Subcutaneous abdominal adipose tissue (tissue), 5 donors: Measurements from ENCODE around the gene PSMF1.
"Not testable (repeated sequence)": the region's sequence is repeated elsewhere in the genome, so short reads cannot be mapped to it uniquely, and the experiment has no call there.

Experiments
- H3K27ac ChIP-seq: one replicate; pipeline ENCODE4 v1.7.0; 2013; ENCODE audit warnings: low read depth, mild to moderate bottlenecking, inconsistent platforms, low read length, moderate library complexity
- H3K27me3 ChIP-seq, 5 donors: one replicate each; pipeline ENCODE4 v1.7.0; 2013; ENCODE audit warnings: low read length in 5 of 5, inconsistent platforms in 1 of 5; ENCODE audit not compliant: control insufficient read depth in 5 of 5, insufficient read depth in 4 of 5
- H3K36me3 ChIP-seq, 5 donors: one replicate each; pipeline ENCODE4 v1.7.0; 2013; ENCODE audit warnings: low read length in 5 of 5; ENCODE audit not compliant: control insufficient read depth in 5 of 5, insufficient read depth in 5 of 5
- H3K4me1 ChIP-seq, 5 donors: one replicate each; pipeline ENCODE4 v1.7.0; 2013; ENCODE audit warnings: low read length in 5 of 5, mild to moderate bottlenecking in 3 of 5, moderate library complexity in 1 of 5; ENCODE audit not compliant: control insufficient read depth in 5 of 5, insufficient read depth in 5 of 5
- H3K4me3 ChIP-seq, 5 donors: one replicate each; pipeline ENCODE4 v1.7.0; 2013; ENCODE audit warnings: low read length in 5 of 5, low read depth in 1 of 5
- H3K9ac ChIP-seq, 5 donors: one replicate each; pipeline ENCODE4 v1.7.0; 2013; ENCODE audit warnings: low read length in 5 of 5, mild to moderate bottlenecking in 4 of 5, moderate library complexity in 3 of 5
- H3K9me3 ChIP-seq, 5 donors: one replicate each; pipeline ENCODE4 v1.7.0; 2013; ENCODE audit warnings: low read length in 5 of 5; ENCODE audit not compliant: control insufficient read depth in 5 of 5
- donor health status: healthy.
- donor health status: healthy.
- donor health status: healthy.
- donor health status: healthy.
- donor health status: healthy.

PSMF1 gene

DNA sequence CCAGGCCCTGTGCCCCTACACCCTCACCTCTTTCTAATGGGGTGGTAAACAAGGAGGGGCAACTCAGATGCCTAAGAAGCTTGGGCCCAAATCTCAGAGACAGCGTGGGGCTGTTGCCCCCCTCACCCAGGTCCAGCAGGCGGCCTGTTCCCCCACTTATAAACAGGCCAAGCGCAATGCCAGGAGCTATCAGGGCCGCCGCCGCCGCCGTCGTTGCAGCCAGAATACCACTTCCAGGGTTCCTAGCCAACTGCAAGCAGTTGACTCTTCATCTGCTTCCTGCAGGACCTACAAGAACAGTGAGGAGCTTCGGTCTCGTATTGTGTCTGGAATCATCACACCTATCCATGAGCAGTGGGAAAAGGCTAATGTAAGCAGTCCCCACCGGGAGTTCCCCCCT is 16.4 kb downstream of the PSMF1 start:
- Histone ChIP-seq H3K4me1 (peaks cover 0 to 3% (median 0%) of the 10 kb centered on the region in 5 donors), H3K9me3 (peaks cover 0 to 4% (median 0%) of the 10 kb centered on the region in 5 donors), H3K4me3 (no peak overlapping the region), H3K9ac (no peak overlapping the region), H3K36me3 (peaks cover 44 to 74% (median 69%) of the 10 kb centered on the region in 5 donors), H3K27me3 (no peaks in the 10 kb centered on the region), H3K27ac (no peak overlapping the region)

- H3K36me3 ChIP-seq: peaks cover 32 to 62% (median 52%) of the 10 kb centered on the region in 5 donors
Measured at GRCh38 chr20:1137236-1137635, 18.8 kb downstream of the PSMF1 start.

DNA sequence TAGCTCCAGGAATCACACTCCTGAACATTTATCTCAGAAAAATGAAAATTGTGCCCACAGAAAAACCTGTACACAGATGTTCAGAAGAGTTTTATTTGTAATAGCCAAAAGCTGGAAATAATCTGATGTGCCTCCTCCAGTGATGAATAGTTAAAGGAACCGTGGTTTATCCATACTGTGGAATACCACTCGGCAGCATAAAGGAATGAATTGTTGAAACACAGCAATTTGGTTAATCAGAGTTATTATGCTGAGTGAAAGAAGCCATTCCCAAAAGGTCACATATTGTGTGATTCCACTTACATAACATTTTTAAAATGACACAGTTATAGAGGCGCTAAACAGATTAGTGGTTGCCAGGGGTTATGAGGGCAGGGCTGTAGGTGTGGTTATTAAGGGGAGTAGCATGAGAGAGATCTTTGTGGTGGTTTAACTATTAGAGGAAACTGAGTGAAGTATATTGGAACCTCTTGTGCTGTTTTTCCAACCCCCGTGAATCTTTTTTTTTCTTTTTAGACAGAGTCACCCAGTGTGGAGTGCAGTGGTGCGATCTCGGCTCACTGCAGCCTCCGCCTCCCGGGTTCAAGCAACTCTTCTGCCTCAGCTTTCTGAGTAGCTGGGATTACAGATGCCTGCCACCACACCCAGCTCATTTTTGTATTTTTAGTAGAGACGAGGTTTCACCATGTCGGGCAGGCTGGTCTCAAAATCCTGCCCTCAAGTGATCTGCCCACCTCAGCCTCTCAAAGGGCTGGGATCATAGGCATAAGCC is 26.2 kb downstream of the PSMF1 start:
- no peaks in the 10 kb centered on the region for H3K9me3 ChIP-seq
- H3K36me3 ChIP-seq: peaks cover 25 to 56% (median 35%) of the 10 kb centered on the region in 5 donors
- no peak overlapping the region for H3K4me3 ChIP-seq
- H3K4me1 ChIP-seq: peaks cover 0 to 8% (median 0%) of the 10 kb centered on the region in 5 donors
- no peak overlapping the region for H3K27ac ChIP-seq
- H3K9ac ChIP-seq: no peak overlapping the region
- no peaks in the 10 kb centered on the region for H3K27me3 ChIP-seq

More at GRCh38 chr20:1137236-1137635, 18.8 kb downstream of the PSMF1 start:
- Histone ChIP-seq H3K27me3 (no peaks in the 10 kb centered on the region), H3K9ac (no peak overlapping the region), H3K4me3 (no peak overlapping the region), H3K4me1 (no peaks in the 10 kb centered on the region), H3K9me3 (peaks cover 0 to 4% (median 0%) of the 10 kb centered on the region in 5 donors), H3K27ac (no peak overlapping the region)

DNA sequence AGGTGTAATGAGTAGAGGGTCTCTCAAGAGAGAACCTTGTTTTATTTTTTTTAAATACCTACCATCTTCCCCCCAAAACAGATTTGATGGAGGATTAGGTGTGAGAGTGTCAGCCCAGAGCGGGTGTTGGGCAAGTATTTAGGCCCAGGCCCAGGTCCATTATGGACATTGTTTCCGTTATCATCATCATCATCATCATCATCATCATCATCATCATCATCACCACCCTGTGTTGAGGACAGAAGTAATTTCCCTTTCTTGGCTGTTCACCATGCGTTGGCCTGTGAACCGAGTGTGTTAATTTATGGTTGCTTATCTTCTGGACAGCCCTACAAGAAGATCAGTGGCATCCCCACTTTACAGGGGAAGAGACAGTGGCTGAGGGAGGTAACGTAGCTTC is 28.6 kb downstream of the PSMF1 start:
- H3K4me3 ChIP-seq: no peak overlapping the region
- no peaks in the 10 kb centered on the region for H3K9me3 ChIP-seq
- no peak overlapping the region for H3K27ac ChIP-seq
- no peak overlapping the region for H3K9ac ChIP-seq
- H3K4me1 ChIP-seq: peaks cover 0 to 8% (median 0%) of the 10 kb centered on the region in 5 donors
- H3K36me3 ChIP-seq: peaks cover 17 to 48% (median 28%) of the 10 kb centered on the region in 5 donors
- no peaks in the 10 kb centered on the region for H3K27me3 ChIP-seq

DNA sequence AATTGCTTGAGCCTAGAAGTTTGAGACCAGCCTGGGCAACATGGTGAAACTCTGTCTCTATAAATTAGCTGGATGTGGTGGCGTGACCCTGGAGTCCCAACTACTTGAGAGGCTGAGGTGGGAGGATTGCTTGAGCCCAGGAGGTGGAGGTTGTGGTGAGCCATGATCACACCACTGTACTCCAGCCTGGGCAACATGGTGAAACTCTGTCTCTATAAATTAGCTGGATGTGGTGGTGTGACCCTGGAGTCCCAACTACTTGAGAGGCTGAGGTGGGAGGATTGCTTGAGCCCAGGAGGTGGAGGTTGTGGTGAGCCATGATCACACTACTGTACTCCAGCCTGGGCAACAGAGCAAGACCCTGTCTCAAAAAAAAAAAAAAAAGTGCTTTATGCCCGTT is 31.4 kb downstream of the PSMF1 start:
- not testable (repeated sequence) for H3K27me3 ChIP-seq, H3K27ac ChIP-seq, H3K4me1 ChIP-seq, H3K9me3 ChIP-seq, H3K9ac ChIP-seq, H3K4me3 ChIP-seq
- peaks cover 18 to 60% (median 44%) of the 10 kb centered on the region in 5 donors for H3K36me3 ChIP-seq

DNA sequence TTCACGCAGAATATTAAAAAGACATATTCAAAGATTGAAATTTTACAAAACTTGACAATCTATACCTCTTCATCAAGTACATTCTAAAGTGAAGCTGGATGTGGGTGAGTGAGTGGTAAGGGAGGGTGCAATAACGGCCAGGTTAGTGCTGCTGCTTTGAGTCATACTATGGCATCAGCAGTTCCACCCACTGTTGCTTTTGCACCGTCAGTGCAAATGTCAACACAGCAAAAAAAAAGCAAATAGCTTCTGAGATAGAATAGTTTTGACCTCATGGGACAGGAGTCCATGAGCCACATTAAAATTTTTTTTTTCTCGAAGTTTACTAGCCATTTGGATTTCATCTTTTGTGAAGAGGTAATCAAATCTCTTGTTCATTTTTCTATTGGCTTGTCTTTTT is 31.8 kb downstream of the PSMF1 start:
- H3K36me3 ChIP-seq: peaks cover 22 to 60% (median 47%) of the 10 kb centered on the region in 5 donors
- peaks cover 0 to 8% (median 0%) of the 10 kb centered on the region in 5 donors for H3K4me1 ChIP-seq
- H3K27ac ChIP-seq: no peak overlapping the region
- no peaks in the 10 kb centered on the region for H3K27me3 ChIP-seq
- H3K4me3 ChIP-seq: no peak overlapping the region
- no peak overlapping the region for H3K9ac ChIP-seq
- no peaks in the 10 kb centered on the region for H3K9me3 ChIP-seq

- Histone ChIP-seq H3K9ac (no peak overlapping the region), H3K9me3 (no peaks in the 10 kb centered on the region), H3K4me1 (peaks cover 0 to 6% (median 0%) of the 10 kb centered on the region in 5 donors), H3K27me3 (no peaks in the 10 kb centered on the region), H3K4me3 (no peak overlapping the region), H3K36me3 (peaks cover 28 to 57% (median 45%) of the 10 kb centered on the region in 5 donors), H3K27ac (no peak overlapping the region)
Measured at GRCh38 chr20:1150968-1151367, 32.6 kb downstream of the PSMF1 start.

DNA sequence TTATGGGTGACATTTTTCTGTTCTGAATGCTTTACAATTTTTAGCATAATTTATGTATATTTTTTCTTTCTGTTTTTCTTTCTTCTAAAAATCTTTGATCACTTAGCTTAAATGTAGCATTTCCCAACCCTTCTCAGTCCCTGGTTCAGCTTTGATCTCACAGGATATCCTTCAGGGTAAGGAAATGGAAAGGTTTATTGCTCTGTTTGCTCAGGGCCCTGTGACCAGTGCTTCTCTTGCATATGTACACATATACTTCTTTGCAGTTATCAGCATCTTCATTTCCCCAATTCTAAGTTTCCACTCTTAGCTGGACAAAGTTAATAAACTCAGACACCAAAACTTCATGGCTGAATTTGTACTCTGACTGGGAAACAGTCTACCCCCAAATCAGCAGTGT is 35.8 kb downstream of the PSMF1 start:
- Histone ChIP-seq H3K36me3 (peaks cover 24 to 42% (median 31%) of the 10 kb centered on the region in 5 donors), H3K9ac (no peak overlapping the region), H3K4me3 (no peak overlapping the region), H3K9me3 (no peaks in the 10 kb centered on the region), H3K4me1 (no peaks in the 10 kb centered on the region), H3K27ac (no peak overlapping the region), H3K27me3 (no peaks in the 10 kb centered on the region)

DNA sequence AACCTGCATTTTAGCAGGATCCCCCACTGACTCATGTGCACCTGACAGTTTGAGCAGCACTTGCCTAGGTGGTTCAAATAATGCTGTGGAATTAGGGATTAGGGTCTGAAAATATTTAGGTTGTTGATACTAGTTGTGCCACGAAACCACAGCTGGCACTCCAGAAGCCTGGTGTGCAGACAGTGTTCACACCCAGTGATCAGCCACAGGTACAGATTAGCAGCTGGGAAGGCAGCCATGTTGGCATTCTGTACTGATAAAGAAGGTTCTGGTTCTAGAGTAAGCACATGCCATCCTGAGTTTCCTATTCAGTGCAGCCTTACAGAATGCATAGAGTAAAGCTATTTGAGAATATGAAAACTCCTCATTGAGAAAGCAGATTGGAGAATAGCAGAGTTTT is 36.3 kb downstream of the PSMF1 start:
- Histone ChIP-seq H3K9me3 (no peaks in the 10 kb centered on the region), H3K27me3 (no peaks in the 10 kb centered on the region), H3K36me3 (peaks cover 27 to 42% (median 32%) of the 10 kb centered on the region in 5 donors), H3K4me3 (no peak overlapping the region), H3K27ac (no peak overlapping the region), H3K9ac (no peak overlapping the region), H3K4me1 (no peaks in the 10 kb centered on the region)

GRCh38 chr20:1155342-1155741 is 36.9 kb downstream of the PSMF1 start:
- Histone ChIP-seq H3K36me3 (peaks cover 32 to 47% (median 38%) of the 10 kb centered on the region in 5 donors), H3K9me3 (no peaks in the 10 kb centered on the region), H3K27ac (no peak overlapping the region), H3K9ac (no peak overlapping the region), H3K27me3 (no peaks in the 10 kb centered on the region), H3K4me3 (no peak overlapping the region), H3K4me1 (no peaks in the 10 kb centered on the region)
